Adrenal gland (tissue), 5 donors: ENCODE data around the gene ESYT1.

Source experiments
- CTCF ChIP-seq, 6 experiments: fragments of 450-650 bp in 4 of 6; fragments of 200-600 bp in 2 of 6; sonication (generic) in 1 of 6; IDR thresholded peaks; 1 replicate in 5 of 6; 2 replicates in 1 of 6; pipeline versions ENCODE4 v1.5.1 to v1.8.0; 2016 to 2021; ENCODE audit warnings: antibody characterized with exemption in 6 of 6, mild to moderate bottlenecking in 2 of 6, moderate library complexity in 1 of 6
- POLR2A ChIP-seq, 2 donors: fragments of 450-650 bp; IDR thresholded peaks; one replicate each; pipeline ENCODE4 v1.6.1; 2017; ENCODE audit warnings: antibody characterized with exemption in 2 of 2, mild to moderate bottlenecking in 2 of 2, moderate library complexity in 1 of 2
- donor health status: DM: no; HTN: no; CAD: no.

- TF ChIP-seq CTCF (IDR thresholded peaks at IDR 0.05) (no peak), POLR2A (IDR thresholded peaks at IDR 0.05) (no peak)
Measured at GRCh38 chr12:56087220-56087619, 40.8 kb upstream of the ESYT1 start.
